Kidney glomerular epithelial cell (primary cell): ENCODE data around the gene CYB5R3.
"Not testable (repeated sequence)": the region's sequence is repeated elsewhere in the genome, so short reads cannot be mapped to it uniquely, and the experiment has no call there.

Source experiments
- DNase-seq: peaks from one replicate; lab custom pipeline; 2025; lab: John Stamatoyannopoulos, UW

CYB5R3 gene

GRCh38 chr22:42623301-42623751 lies 25.9 kb downstream of the CYB5R3 start:
- DNase-seq, result no peak

DNA sequence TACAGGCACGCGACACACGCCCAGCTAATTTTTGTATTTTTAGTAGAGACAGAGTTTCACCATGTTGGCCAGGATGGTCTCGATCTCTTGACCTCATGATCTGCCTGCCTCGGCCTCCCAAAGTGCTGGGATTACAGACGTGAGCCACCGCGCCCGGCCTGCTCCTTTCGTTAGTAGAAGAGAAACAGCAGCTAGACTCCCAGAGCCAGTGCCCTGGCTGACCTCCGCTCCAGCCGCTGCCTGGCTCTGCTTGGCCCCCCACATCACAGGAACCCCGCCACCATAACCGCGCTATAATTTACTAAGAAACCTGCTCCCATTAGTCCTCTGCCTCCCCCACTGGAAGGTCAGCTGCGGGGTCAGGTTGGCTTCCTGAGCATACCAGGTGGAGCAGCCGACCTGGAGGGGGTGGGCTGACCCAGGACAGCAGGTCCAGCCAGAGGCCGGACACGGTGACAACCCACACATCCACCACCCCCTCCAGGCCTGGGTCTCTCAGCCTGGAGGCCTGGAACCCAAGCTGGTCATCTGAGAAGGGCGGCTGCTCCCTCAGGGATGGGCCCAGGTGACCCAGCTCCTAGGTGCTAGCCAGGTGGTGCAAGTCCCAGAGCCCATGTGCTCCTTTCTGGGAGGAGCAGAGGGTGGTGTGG lies 27.0 kb downstream of the CYB5R3 start:
- DNase-seq, result no peak

DNA sequence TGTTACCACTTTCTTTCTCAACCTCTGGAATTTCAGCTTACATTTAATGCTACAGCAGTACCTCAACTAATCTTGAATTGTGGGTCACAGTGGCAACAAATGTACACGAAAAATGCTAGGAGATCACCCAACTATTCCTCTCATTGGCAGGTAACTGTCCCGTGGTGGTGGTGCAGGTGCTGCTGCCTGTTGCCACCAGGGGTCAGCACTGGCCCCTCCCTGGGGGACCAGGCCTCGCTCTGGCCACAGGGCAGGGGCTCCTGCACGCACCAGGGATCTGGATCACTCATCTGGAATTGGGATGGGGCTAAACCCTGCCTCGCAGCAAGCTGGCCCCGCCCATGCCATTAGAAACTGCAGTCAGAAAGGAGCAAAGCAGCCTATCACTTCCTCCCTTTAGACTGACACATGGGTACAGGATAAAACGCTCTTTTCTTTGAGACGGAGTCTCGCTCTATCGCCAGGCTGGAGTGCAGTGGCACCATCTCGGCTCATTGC lies 27.6 kb downstream of the CYB5R3 start:
- DNase-seq, result peak; percentile 47

GRCh38 chr22:42620084-42620483 lies 29.1 kb downstream of the CYB5R3 start:
- no peak for DNase-seq

DNA sequence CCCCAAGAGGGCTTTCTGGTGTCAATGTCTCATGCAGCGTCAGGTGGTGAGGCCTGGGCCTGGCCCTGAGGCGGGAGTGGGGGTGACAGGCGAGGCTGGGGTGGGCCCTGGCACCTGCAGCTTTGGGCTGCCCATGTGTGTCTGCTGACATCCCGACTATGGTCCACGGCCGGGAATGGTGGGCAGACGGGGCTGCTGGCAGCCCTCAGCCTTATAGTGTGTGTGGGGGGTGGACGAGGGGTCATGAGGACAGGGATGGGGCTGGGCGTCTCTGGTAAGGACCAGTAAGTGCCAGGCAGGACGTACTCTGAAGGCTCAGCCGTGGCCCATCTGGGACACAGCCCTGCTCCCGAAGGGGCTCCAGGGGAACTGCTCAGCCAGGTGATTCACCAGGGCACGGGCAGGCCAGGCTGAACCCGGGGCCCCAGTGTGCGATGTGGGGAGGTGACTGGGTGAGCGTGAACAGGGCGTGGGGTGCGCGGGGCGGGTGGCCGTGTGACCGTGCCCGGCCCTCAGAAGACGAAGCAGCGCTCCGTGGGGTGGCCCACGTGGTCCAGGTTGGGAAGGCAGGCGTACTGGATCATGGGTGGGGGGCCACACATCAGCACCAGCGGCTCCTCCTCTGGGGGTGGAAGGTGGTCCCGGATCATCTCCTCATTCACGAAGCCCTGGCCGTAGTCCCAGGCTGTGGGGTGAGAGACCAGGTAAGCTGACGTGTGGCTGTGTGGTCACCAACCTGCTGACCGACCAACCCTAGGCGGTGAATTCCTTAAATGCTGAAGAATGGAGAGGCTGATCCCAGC lies 29.7 kb downstream of the CYB5R3 start:
- DNase-seq, result no peak

DNA sequence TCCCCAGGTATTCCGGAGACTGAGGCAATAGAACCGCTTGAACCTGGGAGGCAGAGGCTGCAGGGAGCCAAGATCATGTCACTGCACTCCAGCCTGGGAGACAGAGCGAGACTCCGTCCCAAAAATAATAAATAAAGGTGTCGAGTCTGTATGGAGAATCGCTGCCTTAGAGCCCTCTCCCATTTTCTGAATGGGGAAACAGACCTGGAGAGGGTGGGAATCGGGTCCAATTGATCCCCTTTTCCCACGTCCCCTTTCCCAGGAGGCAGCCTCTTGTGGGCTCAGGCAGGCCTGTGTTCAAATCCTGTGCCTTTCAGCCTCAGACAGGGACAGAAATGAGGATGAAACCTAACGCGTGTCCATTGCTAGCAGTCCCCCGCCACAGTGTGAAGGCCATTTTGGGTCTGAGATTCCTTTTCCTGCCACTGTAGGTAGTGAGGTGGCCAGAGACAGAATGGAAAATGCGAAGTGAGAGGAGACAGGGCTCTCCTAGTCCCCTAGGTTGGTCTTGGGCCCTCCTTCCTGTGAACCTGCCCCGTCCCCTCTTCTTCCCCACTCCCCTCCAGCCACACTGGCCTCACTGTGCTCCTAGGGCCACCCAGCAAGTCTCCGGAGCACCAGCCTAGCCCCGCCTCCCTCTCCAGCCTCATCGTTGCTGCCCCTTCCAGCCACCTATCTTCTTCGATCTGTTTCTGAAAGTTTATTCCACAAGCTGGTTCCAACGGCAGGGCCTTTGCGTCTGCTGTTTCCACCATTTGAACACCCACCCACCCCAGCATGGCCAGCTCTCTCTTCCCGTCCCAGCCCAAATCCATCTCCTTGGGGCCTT lies 31.8 kb downstream of the CYB5R3 start:
- DNase-seq, result no peak

DNA sequence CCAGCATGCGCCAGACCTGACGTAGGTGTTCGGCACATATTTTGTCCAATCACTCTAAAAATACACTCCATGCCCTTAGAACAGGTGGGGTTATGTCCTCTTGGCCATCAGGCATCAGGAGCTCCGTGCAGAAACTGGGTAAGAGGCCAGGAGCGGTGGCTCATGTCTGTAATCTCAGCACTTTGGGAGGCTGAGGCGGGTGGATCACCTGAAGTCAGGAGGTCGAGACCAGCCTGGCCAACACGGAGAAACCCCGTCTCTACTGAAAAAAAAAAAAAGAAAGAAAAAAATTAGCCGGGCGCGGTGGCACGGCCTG lies 33.4 kb downstream of the CYB5R3 start:
- DNase-seq, result not testable (repeated sequence)

- DNase-seq, result peak; percentile 99
Measured at GRCh38 chr22:42615092-42615859, 33.9 kb downstream of the CYB5R3 start.

DNA sequence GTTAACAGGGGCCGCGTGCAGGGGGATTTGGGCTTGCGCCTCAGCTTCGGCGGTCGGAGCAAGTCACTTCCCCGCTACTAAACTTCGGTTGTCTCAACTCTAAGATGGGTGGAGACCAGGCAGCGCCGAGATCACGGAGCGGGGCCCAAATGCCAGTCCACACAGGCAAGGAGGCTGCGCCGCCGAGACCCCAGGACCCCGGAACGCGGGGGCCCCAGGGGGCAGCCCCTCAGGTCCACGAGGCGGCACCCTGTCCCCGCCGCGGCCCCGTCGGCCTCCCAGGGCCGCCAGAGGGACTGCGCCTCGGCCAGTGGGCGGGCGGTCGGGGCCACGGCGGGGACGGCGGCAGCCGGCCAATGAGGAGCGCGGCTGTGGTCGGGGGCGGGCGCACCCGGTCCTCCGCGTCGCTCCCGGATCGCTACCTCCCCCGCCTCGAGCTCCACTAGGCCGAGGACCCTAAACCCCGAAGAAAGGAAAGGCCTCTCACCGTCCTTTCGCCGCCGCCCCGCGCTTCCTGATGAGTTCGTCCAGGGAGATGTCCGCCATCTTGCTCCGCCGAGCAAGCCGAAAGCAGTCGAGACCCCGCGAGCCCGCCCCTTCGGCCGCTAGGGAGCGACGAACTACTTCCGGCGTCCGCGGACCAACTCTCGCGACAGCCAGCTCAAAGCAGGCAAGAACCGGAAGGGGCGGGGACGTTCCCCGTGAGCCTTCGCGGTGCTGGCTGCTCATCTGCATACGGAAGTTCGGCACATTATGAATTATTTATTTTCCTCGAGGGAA lies 34.7 kb downstream of the CYB5R3 start, which contains the start of gene POLDIP3:
Gene POLDIP3 (minus strand): TSS at position 572 of the 780 bp plus-strand sequence. CDS start 26 bp downstream, at position 546.
- DNase-seq, result peak; percentile 94

DNA sequence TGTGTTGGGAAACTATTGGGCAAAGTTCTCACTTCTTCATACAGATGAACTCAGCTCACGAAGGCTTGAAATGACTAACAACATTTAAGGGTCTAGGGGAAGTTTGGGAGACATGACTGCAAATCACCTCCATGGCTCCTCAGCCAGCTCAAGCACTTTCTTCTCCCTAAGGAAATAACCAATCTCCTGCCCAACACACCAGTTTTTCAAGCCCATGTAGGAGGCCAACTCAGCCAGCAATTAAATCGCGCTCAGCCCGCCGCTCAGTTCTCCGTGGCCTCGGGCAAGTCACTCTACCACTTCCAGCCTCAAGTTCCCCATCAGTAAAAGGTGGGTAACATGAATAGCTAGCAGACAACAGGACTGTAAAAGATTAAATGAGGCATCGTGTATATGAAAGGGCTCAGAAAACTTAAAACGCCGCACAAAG lies 35.3 kb downstream of the CYB5R3 start:
- DNase-seq, result no peak

- DNase-seq, result no peak
Measured at GRCh38 chr22:42612336-42612735, 36.9 kb downstream of the CYB5R3 start.

DNA sequence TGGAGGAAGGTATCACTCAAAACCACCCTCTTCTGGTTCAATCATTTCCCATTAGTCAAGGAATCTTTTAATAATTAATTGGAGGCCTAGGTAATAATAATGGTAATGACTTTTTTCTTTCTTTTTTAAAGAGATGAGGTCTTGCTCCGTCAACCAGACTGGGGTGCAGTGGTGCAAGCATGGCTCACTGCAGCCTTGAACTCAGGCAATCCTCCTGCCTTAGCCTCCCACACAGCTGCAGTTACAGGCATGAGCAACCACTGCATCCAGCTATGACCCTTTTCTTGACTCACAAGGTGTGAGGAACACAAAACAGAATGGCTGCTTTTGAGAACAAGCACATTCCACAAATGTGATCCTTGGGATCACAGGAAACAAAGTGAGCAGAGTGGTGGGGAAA lies 38.1 kb downstream of the CYB5R3 start:
- peak; percentile 78 for DNase-seq

DNA sequence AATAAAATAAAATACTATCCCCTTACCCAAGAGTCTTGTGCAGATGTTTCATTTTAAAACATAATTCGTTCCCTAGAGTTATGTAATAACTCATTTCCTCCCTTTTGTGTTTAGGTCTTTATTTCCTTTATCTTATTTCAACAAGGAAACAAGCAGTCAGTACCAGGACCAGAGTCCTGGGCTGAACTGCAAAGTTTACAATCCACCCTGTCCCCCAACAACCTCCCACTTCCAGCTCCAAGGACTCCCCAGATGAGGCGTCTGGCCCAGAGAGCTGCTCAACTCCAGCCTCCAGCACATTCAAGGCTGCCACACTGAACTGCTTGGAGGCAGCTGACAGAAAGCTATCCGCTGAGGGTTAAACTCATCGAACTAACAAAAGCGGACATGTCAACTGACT lies 39.0 kb downstream of the CYB5R3 start:
- DNase-seq, result no peak

GRCh38 chr22:42608823-42609361 lies 40.3 kb downstream of the CYB5R3 start:
- peak; percentile 87 for DNase-seq

GRCh38 chr22:42608136-42608822 lies 40.9 kb downstream of the CYB5R3 start:
- no peak for DNase-seq

GRCh38 chr22:42607641-42608040 lies 41.6 kb downstream of the CYB5R3 start:
- not testable (repeated sequence) for DNase-seq

DNA sequence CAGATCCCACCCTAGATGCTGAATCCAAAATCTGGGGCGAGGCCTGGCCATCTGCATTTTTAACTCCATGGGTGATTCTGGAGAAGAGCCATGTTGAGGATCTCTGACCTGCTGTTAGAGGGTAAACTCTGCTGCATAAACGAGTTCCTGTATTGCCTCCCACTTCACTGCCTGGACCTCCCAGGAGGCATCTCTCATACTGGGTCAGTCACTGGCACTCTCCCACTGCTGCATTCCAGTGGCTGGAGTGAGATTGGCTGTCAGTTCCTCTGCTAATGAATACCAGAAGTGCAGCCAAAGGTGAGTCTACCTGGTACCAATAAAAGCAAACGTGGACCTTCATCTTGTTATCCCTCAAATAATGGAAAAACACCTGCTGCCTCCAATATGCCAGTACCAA lies 44.8 kb downstream of the CYB5R3 start:
- peak; percentile 76 for DNase-seq

GRCh38 chr22:42603427-42603826 lies 45.8 kb downstream of the CYB5R3 start:
- DNase-seq, result no peak

DNA sequence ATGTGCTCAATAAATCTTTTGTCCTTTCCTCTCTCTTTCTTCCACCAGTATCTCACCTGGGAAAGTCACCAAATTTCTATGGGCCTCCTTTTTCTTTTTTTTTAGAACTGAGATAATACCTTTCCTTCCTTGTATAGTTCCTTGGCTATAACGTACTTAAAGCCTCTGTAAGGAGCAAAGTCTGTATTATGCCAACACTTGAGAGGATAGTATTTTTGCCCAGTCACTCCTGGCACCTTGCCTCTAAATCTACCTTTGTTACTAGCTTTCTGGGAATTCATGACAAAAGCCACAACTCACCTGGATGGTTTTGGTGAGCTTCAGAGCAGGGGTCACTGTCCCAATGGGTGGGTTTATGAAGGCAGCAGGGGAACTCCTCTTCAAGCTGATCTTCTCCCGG lies 46.7 kb downstream of the CYB5R3 start:
- DNase-seq, result no peak
